Activated CD8-positive, alpha-beta memory T cell treated with anti-CD3 and anti-CD28 coated beads, Interleukin-2, amount 50 U/mL, for 24 hours (primary cell): ENCODE measurements around the gene RAB8B.
"Not testable (repeated sequence)": the region's sequence is repeated elsewhere in the genome, so short reads cannot be mapped to it uniquely, and the experiment has no call there.

ENCODE experiments used
- DNase-seq: peaks from one replicate; pipeline ENCODE4 v3.0.0-alpha.2; 2020; ENCODE audit errors: extremely low read depth

RAB8B gene

GRCh38 chr15:63208824-63209223 lies 19.4 kb downstream of the RAB8B start:
- not testable (repeated sequence) for DNase-seq

GRCh38 chr15:63210151-63211091 lies 21.0 kb downstream of the RAB8B start:
- DNase-seq: no peak

GRCh38 chr15:63211092-63211490 lies 21.7 kb downstream of the RAB8B start:
- DNase-seq: no peak

- DNase-seq: no peak
Measured at GRCh38 chr15:63211549-63211948, 22.1 kb downstream of the RAB8B start.

GRCh38 chr15:63212050-63213004 lies 22.9 kb downstream of the RAB8B start:
- DNase-seq: no peak

- no peak for DNase-seq
Measured at GRCh38 chr15:63218100-63218808, 28.8 kb downstream of the RAB8B start.

- no peak for DNase-seq
Measured at GRCh38 chr15:63219196-63219710, 29.8 kb downstream of the RAB8B start.

GRCh38 chr15:63221346-63221745 lies 31.9 kb downstream of the RAB8B start:
- DNase-seq: no peak

- DNase-seq: no peak
Measured at GRCh38 chr15:63223463-63223862, 34.1 kb downstream of the RAB8B start.

- DNase-seq: no peak
Measured at GRCh38 chr15:63225381-63225780, 36.0 kb downstream of the RAB8B start.

GRCh38 chr15:63226155-63226883 lies 36.9 kb downstream of the RAB8B start:
- no peak for DNase-seq

GRCh38 chr15:63226966-63227401 lies 37.6 kb downstream of the RAB8B start:
- DNase-seq: no peak

- no peak for DNase-seq
Measured at GRCh38 chr15:63227689-63228088, 38.3 kb downstream of the RAB8B start.

GRCh38 chr15:63231206-63231605 lies 41.8 kb downstream of the RAB8B start:
- no peak for DNase-seq

- DNase-seq: no peak
Measured at GRCh38 chr15:63231706-63232105, 42.3 kb downstream of the RAB8B start.

GRCh38 chr15:63232405-63232804 lies 43.0 kb downstream of the RAB8B start:
- no peak for DNase-seq

- no peak for DNase-seq
Measured at GRCh38 chr15:63232943-63233342, 43.5 kb downstream of the RAB8B start.

- DNase-seq: no peak
Measured at GRCh38 chr15:63233667-63234423, 44.4 kb downstream of the RAB8B start.

- DNase-seq: no peak
Measured at GRCh38 chr15:63234451-63234870, 45.1 kb downstream of the RAB8B start.

- no peak for DNase-seq
Measured at GRCh38 chr15:63236272-63236671, 46.9 kb downstream of the RAB8B start.
